Right lung (tissue), 5 donors: ENCODE data around the gene ANKRD29. TPM values are rescaled to one million over a fixed set of nuclear protein-coding genes. Genes with fewer than 3 reads are reported as not detected.
"Not testable (repeated sequence)": the region's sequence is repeated elsewhere in the genome, so short reads cannot be mapped to it uniquely, and the experiment has no call there.

Experiments
- DNase-seq, 2 donors: peaks; one replicate each; pipeline ENCODE4 v3.0.0-alpha.2; 2013
- polyA plus RNA-seq, 5 donors: library from polyadenylated mRNA; unstranded; fragments of 120-200 nt; gene quantifications; one replicate each; pipeline versions ENCODE4 v1.2.1 to v1.2.3, GENCODE V29; 2013; ENCODE audit warnings: inconsistent platforms in 1 of 5, low replicate concordance in 1 of 5; ENCODE audit not compliant: insufficient read length in 5 of 5, insufficient read depth in 1 of 5

The ANKRD29 gene
- polyA plus RNA-seq, 5 donors: 38.0 to 73.8 (median 57.7) TPM

DNA sequence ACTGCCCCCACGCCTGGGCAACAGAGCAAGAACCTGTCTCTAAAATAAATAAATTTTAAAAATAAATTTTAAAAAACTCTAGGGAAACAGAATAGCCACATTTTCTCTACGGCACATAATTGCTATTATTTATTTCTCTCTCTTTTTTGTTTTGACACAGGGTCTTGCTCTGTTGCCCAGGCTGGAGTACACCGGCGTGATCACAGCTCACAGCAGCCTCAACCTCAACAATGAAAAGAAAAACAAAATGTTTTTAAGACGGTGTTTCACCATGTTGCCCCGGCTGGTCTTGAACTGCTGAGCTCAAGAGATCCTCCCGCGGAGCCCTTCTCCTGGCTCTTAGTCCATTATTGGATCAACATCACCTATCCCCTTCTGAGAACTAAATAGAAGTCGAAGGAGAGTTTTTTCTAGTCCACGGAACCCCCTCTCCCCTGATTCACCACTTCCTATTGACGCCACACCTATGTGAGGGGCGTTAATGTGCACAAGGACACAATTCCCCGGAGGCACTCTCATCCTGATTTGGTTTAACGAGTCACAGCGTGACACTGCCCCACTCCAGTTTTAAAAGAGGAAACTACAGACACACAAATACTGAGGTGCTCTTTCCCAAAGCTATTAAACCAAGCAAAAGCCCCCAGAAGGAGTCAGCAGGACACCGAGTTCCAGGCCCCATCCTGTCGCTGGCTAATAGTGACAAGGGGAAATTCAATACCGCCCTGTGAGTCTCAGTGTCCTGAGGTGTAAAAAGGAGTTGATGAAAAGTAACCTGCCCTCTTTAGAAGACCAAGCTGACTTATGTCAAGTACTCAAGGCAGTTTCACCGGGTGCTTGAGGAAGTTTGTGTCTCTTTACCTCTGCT lies 77.5 kb downstream of the ANKRD29 start:
- no peak for DNase-seq

GRCh38 chr18:23584019-23584983 lies 78.4 kb downstream of the ANKRD29 start:
- no peak for DNase-seq

DNA sequence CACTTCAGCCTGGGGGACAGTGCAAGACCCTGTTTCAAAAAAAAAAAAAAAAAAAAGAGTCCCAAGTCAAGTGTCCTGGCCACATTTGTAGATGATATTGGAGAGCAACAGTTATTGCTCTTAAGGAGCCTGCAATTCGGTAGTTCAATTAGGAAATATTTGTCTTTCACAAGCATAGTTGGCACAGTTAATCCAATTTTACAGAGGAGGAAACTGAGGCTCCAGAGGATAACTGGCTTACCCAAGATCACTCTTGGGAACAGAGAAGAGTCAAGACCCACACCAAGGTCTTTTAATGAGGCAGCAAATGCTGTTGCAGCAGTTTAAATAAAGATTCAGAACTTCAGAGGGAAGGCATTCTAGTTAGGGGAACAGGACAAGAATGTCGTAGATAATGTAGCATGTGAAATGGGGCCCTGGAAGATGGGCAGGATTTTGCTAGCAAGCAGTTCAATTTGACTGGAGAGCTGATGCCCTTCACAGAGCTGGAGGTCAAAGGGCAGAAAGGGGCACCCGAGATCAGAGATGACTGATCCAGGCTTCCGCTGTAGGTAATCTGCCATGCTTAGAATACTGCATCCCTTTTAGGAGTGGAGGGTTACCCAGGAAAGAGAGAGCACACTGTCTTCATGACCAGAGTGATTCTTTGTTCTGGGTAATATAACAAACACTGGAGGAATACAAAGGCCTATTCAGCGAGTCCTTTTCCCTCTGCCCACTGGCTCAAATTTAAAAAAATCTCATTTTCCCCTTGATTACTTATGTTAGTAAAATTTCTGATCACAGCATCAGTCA lies 79.4 kb downstream of the ANKRD29 start:
- no peak for DNase-seq

GRCh38 chr18:23580677-23581367 lies 81.9 kb downstream of the ANKRD29 start:
- DNase-seq: no peak

DNA sequence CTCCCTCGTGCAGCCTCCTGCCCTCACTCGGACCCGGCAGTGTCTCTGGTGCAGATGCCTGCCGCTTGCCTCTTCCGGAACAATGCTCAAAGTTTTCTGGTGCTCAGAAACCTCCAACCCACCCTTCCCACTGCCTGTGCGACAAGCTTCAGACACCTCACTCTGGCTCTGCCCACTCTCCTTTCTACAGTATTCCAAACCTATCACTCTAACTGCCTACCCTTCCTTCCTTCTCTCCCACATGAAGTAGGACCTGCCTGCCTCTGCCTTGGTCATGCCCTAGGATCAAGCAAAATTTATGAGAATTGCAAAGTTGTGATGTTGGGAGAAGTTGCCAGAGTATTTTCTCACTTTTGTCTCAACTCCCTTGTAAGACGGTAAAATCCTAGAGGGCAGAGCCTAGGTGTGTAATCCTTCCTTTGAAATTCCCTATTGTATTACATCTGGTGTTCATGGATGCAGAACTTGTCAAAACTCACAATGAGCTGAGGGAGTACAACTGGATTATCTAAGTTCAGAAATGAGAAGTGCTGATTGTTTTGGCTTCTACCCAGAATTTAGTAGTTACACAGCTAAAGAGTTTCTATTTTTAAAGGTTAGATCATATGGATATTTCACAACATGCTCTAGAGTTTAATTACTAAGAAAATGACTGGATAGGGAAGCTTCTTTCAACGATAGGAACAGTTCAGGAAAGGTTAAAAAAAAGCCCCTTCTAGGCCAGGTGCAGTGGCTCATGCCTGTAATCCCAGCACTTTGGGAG lies 83.6 kb downstream of the ANKRD29 start:
- no peak for DNase-seq

DNA sequence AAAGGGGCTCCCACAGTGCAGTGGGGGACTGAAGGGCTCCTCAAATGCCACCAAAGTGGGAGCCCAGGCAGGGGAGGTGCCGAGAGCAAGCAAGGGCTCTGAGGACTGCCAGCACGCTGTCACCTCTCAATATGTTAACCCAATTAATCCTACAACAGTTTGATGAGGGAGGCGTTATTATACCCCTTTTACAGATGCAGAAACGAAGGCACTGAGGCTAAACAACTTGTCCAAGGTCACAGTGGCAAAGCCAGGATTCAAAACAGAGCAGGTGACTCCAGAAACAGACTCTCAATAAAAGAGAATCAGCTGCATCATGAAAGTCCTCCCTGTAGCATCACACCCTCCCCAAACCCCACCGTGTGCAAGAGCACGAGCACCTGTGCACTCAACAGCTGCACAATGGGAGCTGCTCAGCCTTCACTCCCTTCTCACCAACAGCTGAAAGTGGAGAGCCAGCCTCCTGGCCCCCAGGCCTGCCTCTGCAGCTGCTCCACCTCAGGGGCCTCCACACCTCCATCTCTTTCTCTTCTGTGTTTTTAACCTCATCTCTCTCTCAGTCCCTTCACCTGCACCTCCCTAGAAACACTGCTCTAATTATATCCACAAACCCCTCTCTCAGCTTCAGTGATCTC lies 84.5 kb downstream of the ANKRD29 start:
- no peak for DNase-seq

- not testable (repeated sequence) for DNase-seq
Observed at GRCh38 chr18:23577521-23577920, 85.2 kb downstream of the ANKRD29 start.

GRCh38 chr18:23575309-23575651 lies 87.4 kb downstream of the ANKRD29 start:
- DNase-seq: no peak

GRCh38 chr18:23574611-23575308 lies 88.0 kb downstream of the ANKRD29 start:
- no peak for DNase-seq

DNA sequence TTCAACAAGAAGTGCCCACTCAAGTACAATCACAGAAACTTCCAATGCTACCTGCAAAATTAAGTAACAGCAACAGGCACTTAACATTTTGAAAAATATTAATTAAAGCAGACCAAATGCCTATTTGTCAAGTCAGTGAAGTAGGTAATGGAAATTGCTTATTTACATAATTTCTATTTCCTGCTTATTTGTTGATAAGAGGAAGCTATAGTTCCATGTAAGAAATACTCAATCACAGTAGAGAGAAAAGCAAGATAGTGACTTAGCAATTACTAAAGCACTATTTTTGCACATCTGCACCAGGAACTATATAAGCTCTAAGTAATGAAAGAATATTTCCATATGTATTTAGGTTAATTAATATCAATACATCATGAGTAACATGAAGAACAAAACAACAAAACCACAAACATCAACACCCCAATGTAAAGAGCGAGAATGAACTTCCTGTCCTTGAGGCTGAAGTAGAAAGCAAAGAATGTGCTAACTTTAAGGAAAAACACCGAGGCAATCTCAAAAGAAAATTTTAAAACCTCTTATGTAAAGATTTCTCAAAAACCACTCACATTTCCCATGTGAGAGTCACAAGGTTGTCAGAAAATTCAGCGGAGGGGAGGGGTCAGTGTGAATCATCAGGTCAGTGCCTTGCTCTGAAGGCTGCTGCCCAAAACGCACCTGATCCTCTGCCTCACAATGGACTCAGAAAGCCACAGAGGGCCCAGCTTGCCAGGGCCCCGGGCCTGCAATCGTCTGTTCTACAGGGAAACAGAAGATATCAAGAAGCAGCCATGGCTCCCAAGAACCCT lies 88.9 kb downstream of the ANKRD29 start:
- DNase-seq: no peak

GRCh38 chr18:23573020-23573419 lies 89.7 kb downstream of the ANKRD29 start:
- no peak for DNase-seq

- DNase-seq: no peak
Observed at GRCh38 chr18:23572570-23572969, 90.1 kb downstream of the ANKRD29 start.

DNA sequence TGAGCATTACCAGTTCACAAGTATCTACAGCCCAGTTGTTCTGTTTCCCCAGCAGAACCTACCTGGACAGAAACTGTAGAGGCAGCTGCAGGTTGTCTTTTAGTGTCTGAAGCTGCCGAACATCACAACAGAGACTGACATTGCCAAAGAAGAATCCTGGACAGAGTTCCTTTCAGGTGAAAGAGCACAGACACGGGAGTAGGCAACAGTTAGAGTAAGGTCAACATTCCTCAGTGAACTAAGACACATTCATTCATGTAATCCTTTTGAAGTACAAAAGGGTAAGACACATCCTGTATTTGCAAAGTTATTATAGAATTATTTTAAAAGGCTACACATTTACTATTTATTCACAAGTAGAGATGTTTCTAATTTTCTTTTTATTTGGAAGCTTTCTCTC lies 90.7 kb downstream of the ANKRD29 start:
- DNase-seq: no peak

- DNase-seq: no peak
Observed at GRCh38 chr18:23570912-23571504, 91.7 kb downstream of the ANKRD29 start.

GRCh38 chr18:23569299-23570063 lies 93.2 kb downstream of the ANKRD29 start:
- no peak for DNase-seq

GRCh38 chr18:23568281-23569138 lies 94.2 kb downstream of the ANKRD29 start:
- no peak for DNase-seq
